ENCODE results near the gene MGME1.
"Not testable (repeated sequence)": the region's sequence is repeated elsewhere in the genome, so short reads cannot be mapped to it uniquely, and the experiment has no call there.

GRCh38 chr20:18027011-18027410, 58.2 kb downstream of the MGME1 start:
- TF ChIP-seq FOXP2 (optimal IDR thresholded peaks at IDR 0.05; ENCODE audit: control extremely low read depth, extremely low read length, insufficient read depth); EZH2 (IDR thresholded peaks at IDR 0.05): not testable (repeated sequence)

Data from SK-N-MC (cell line).